Bronchial epithelial cell (primary cell): ENCODE data around the gene FRMD4A. TPM values are rescaled to one million over a fixed set of nuclear protein-coding genes. Genes with fewer than 3 reads are reported as not detected.

ENCODE experiments used
- DNase-seq: peaks from one replicate; pipeline ENCODE4 v3.0.0-alpha.2; 2010; ENCODE audit warnings: low read depth
- FAIRE-seq: peaks from 2 replicates; lab custom pipeline; 2011; peaks lifted over from hg19 to GRCh38; lab: Jason Lieb, UNC
- H3K27me3 ChIP-seq: 2 replicates; pipeline ENCODE4 v1.5.1; 2011; ENCODE audit warnings: low read length; ENCODE audit not compliant: control insufficient read depth, insufficient read depth
- H3K36me3 ChIP-seq: 2 replicates; pipeline ENCODE4 v1.5.1; 2011; ENCODE audit warnings: low read length; ENCODE audit not compliant: control insufficient read depth, insufficient read depth
- H3K4me3 ChIP-seq: 2 replicates; pipeline ENCODE4 v1.5.1; 2011; ENCODE audit warnings: mild to moderate bottlenecking, low read depth, low read length, control low read depth
- CTCF ChIP-seq: IDR thresholded peaks from 2 replicates; pipeline ENCODE4 v1.5.1; 2011; ENCODE audit warnings: mild to moderate bottlenecking, moderate library complexity, low read length, control low read depth, inconsistent platforms; ENCODE audit not compliant: insufficient read depth, severe bottlenecking
- total RNA-seq: library from RNA; depleted of rRNA; stranded (reverse); fragments of >200 nt; gene quantifications from 2 replicates; pipeline ENCODE4 v1.2.1, GENCODE V29; 2014

FRMD4A gene
- total RNA-seq, 1 donor from 2014 or later = 3.2 TPM

DNA sequence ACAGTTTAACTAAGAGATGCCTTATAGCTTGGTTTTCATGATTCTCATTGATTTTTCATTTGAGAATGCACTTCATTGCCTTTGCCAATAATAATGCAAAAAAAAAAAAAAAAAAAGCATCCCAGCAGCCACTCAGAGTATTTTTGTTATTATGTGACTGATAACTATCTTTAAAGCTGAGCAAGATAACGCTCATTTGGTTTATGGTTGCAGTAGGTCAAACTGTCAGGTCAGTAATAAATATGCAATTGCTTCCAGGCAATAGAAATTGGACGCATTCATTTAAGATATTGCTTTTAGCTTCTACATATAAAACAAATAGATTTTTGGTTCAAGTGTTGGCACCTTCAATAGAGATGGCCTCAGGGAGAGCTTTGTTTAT, 528.8 kb downstream of the FRMD4A start:
- no peaks in the 10 kb centered on the region for H3K36me3 ChIP-seq
- FAIRE-seq = no peak
- no peak for DNase-seq
- no peaks in the 10 kb centered on the region for H3K27me3 ChIP-seq
- TF ChIP-seq CTCF = no peak
- H3K4me3 ChIP-seq = no peak overlapping the region

DNA sequence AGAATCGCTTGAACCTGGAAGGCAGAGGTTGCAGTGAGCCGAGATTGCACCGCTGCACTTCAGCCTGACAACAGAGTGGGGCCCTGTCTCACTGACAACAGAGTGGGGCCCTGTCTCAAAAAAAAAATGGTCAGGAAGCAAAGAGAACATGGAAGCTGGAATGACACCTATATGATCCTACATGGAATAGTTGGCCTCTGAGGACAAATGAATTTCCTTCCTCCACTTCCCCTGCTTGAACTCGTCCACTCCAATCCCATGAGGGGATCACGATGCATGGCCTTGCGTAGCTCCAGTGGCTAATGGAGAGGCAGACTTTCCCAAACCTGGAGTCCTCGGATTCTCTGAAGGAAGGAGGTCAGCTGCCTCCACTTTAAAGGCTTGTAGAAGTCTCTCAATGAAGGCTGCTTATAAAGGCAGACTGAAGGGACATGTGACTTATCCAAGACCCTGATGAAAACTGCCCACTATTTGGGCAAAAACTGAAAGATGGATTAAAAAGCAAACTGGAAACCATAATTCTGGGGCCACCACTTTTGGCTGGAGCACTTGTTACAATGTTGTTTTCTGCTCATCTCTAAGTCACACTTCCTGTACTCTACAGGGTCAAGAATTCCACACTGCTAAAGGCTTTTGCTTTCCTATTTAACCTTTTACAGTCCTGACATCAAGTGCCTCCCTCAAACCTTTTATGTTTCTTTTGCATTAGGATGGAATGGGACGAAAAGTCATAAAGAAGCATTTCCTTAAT, 529.4 kb downstream of the FRMD4A start:
- Histone ChIP-seq H3K27me3 (no peaks in the 10 kb centered on the region), H3K36me3 (no peaks in the 10 kb centered on the region), H3K4me3 (no peak overlapping the region)
- TF ChIP-seq CTCF = no peak
- no peak for FAIRE-seq
- DNase-seq = no peak

DNA sequence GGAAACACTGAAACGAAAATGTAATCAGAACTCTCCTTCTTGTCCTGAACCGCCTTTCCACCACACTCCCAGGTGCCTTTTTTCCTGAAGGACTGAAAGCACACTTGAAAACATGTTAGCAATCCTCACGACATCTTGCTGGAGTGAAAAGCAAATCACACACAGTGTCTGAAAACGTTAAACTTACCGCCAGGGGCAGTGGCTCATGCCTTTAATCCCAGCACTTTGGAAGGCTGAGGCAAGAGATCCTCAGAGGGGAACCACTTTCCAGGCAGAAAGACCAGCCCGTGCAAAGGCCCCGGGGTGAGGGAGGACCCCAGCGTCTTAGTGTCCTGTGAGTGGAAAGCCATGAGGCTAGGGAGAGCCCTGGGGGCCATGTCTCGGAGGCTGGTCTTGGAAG, 533.6 kb downstream of the FRMD4A start:
- DNase-seq (no peak), FAIRE-seq (no peak)
- peak; percentile 14 for TF ChIP-seq CTCF
- no peak overlapping the region for H3K4me3 ChIP-seq
- H3K36me3 ChIP-seq = no peaks in the 10 kb centered on the region
- no peaks in the 10 kb centered on the region for H3K27me3 ChIP-seq

GRCh38 chr10:13795653-13796555, 534.8 kb downstream of the FRMD4A start:
- Histone ChIP-seq H3K4me3 (no peak overlapping the region), H3K36me3 (no peaks in the 10 kb centered on the region), H3K27me3 (no peaks in the 10 kb centered on the region)
- no peak for FAIRE-seq
- no peak for DNase-seq
- TF ChIP-seq CTCF = no peak

DNA sequence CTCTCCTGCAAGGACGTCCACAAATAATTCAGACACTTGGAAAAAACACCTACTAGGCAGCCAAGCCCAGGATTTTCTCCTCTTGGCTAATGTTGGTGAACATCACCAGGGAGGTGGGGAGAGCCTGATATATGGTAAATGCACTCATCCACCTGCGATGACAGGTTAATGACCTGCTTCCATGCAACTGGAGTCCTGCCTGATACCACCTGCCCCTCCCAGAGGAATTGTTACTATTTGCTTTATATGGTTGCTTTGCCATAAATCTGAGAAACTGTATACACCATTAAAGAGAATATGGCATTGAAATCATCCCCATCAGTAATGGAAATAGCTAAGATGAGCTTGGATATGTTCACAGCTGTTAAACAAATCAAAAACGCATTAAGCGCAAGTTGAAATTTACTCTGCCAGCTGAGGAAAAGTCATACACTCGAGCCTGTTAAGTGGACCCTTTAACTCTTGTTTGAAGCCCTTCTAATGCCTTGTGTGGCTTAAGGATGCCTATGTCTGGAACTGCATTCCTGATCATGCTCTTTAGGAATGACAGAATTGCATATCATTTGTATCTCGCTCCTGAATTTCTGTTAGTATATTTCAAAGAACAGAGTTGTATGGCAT, 535.6 kb downstream of the FRMD4A start:
- Histone ChIP-seq H3K36me3 (no peaks in the 10 kb centered on the region), H3K27me3 (no peaks in the 10 kb centered on the region), H3K4me3 (no peak overlapping the region)
- FAIRE-seq (no peak), DNase-seq (no peak)
- TF ChIP-seq CTCF = no peak
